OCI-LY7 (cell line): ENCODE measurements around the gene PTPRM.

Experiments
- CTCF ChIP-seq: fragments of 200-600 bp; sonication (generic); conservative IDR thresholded peaks from 2 replicates; pipeline ENCODE4 v1.5.1; 2014; ENCODE audit warnings: mild to moderate bottlenecking, antibody characterized with exemption, low read length, moderate library complexity, mixed read lengths
- EZH2phosphoT487 ChIP-seq: fragments of 200-600 bp; sonication (generic); IDR thresholded peaks from 2 replicates; pipeline ENCODE4 v1.6.1; 2018; ENCODE audit warnings: low read depth, borderline replicate concordance, mild to moderate bottlenecking, mixed run types, antibody characterized with exemption, low read length, moderate library complexity, mixed read lengths

DNA sequence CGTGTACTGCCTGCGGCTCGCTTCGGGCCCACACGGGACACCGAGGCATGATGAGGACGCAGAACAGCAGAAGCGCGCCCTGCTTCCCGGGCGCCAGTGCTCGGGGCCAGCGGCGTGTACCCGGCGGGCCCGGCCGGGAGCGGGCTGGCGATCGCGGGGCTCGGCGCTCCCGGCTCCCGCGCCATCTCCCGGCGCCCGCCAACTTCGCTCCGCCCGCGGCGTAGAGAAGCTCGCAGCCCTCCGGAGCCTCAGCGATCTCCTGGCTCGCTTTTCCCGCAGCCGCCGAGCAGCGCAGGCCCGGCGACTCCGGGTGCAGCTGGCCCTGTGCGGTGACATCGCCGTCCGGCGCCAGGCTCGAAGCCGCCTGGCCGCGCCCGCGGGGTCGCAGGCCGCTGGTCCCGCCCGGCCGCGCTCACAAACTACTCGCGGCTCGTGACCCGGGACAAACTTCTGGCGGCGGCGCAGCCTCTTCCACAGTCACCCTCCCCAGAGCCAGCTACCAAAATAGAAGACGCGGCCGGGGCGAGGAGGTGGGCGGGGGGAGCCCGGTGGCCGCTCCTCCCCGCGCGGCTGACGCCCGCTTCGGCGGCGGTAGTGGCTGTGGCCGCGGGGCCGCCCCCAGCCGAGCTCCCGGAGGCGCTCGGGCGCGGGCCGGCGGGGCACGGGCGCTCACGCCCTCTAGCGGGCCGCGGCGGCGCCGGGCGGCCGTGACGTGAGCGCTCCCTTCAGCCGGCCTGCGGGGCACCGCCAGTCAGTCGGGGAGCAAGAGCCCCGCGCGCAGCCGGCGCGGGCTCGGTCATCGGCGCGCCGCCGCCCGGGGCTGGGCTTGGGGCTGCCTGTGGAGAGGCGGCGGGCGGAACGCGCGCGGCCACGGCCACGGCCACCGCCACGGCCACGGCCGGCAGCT is at the start of gene PTPRM:
- no peak for TF ChIP-seq CTCF
- TF ChIP-seq EZH2phosphoT487: no peak
